ENCODE data around the gene VSTM2B.

Gene VSTM2B

DNA sequence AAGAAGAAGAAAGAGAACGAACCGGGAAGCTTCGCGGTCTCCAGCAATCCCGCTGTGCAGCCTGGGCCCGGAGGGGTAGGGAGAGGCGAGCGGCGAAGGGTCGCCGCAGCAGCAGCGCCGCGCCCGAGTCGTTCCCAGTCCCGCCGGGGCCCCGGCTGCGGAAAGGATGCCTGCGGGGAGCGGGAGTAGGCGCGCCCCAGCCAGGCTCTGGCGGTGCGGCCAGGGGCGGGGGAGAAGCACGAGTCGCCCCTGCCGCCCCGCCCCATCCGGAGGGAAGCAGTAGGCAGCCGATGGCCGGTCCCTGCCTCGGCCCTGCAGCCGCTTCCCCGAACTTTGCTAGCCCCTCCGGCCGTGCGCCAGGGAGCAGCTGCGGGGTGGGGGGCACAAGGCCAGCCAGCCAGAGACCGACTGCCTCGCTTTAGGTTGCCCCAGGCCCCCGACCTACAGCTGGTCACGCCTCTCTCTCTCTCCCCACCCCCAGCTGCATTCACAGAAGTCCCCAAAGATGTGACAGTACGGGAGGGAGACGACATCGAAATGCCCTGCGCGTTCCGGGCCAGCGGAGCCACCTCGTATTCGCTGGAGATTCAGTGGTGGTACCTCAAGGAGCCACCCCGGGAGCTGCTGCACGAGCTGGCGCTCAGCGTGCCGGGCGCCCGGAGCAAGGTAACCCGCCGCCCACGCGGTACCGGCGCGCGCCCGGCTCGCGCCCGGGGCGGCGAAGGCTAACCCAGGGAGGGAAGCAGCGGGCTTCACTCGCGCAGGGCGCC, 1.1 kb downstream of the VSTM2B start:
- no peak for TF ChIP-seq REST (IDR thresholded peaks at IDR 0.05; ENCODE audit: insufficient read depth in 1 of 2, low read depth in 2 of 2, low read length in 2 of 2)
- no peak for TF ChIP-seq POLR2AphosphoS5 (IDR thresholded peaks at IDR 0.05; ENCODE audit: low read depth, low read length)
- no peak for TF ChIP-seq SIN3A (IDR thresholded peaks at IDR 0.05; ENCODE audit: borderline replicate concordance, insufficient read depth, low read length)
- TF ChIP-seq TAF1 (IDR thresholded peaks at IDR 0.05; ENCODE audit: borderline replicate concordance, insufficient read depth, low read length), result no peak
- no peak for TF ChIP-seq FOXP2 (optimal IDR thresholded peaks at IDR 0.05; ENCODE audit: borderline replicate concordance, extremely low read depth, extremely low read length, insufficient read depth)

DNA sequence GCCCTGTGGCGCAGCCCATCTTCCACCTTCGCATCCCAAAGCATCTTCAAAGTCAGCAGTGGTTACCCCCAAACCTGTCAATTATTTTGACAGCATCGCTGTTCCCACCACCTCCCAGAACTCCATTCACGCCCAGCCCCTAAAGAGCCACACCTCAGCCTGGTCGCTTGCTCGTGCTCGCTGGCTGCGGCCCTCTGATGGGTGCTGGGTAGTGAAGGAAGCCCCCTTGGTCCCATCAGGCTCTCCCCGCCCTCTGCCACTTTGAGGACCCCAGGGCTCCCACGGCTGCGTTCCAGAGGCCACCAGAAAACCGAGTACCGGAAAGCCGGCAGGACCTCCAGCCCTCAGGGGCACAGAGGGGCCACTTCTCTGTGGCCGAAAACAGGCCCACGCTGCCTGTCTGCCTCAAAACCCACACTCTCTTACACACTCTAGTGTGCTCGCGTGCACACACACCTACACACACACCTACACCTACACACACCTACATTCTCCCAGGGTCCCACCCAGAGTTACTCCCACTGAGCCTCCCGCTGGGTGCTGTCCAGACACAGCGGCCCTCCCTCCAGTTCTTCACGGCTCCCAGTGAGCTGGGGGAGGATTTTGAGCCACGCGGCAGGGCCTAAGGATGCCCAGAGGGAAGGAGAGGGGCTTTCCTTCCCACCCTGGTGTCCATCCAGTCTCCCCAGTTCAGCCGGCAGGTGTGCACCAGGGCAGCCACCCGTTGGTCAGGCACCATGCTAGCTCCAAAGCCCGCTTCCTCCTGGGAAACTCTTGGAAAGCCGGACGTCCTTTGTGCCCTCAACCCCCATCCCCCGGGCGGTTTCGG, 1.9 kb downstream of the VSTM2B start:
- no peak for TF ChIP-seq REST (IDR thresholded peaks at IDR 0.05; ENCODE audit: insufficient read depth in 1 of 2, low read depth in 2 of 2, low read length in 2 of 2)
- no peak for TF ChIP-seq FOXP2 (optimal IDR thresholded peaks at IDR 0.05; ENCODE audit: borderline replicate concordance, extremely low read depth, extremely low read length, insufficient read depth)
- TF ChIP-seq POLR2AphosphoS5 (IDR thresholded peaks at IDR 0.05; ENCODE audit: low read depth, low read length), result no peak
- no peak for TF ChIP-seq SIN3A (IDR thresholded peaks at IDR 0.05; ENCODE audit: borderline replicate concordance, insufficient read depth, low read length)
- no peak for TF ChIP-seq TAF1 (IDR thresholded peaks at IDR 0.05; ENCODE audit: borderline replicate concordance, insufficient read depth, low read length)

DNA sequence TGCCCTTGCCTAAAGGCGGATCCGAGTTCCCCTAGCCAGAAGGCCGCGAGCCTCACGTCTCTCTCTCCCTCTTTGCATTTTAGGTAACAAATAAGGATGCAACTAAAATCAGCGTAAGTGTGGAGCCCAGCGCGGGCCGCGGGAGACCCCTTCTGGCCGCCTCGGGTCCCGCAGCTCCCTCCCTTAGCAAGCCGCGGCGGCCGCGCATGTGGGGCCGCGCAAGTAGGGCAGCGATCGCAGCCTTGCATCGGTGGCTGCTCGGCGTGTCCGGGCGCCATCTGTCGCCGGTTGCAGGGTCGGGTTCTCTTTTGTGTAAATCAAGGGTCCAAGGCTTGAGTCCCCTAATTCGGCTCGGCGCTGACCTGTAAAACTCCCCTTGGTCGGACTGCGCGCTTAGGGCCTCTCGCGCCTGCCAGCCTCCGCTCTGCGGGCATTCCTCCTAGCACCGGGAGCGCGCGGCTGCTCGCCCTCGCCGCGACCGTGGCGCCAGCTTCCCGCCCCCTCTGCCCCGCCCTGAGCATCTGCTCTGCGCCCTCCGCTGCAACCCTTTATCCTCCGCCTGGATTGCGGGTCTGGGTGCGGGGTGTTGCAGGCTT, 2.7 kb downstream of the VSTM2B start:
- no peak for TF ChIP-seq FOXP2 (optimal IDR thresholded peaks at IDR 0.05; ENCODE audit: borderline replicate concordance, extremely low read depth, extremely low read length, insufficient read depth)
- TF ChIP-seq POLR2AphosphoS5 (IDR thresholded peaks at IDR 0.05; ENCODE audit: low read depth, low read length), result no peak
- TF ChIP-seq REST (IDR thresholded peaks at IDR 0.05; ENCODE audit: insufficient read depth in 1 of 2, low read depth in 2 of 2, low read length in 2 of 2), result no peak
- no peak for TF ChIP-seq SIN3A (IDR thresholded peaks at IDR 0.05; ENCODE audit: borderline replicate concordance, insufficient read depth, low read length)
- no peak for TF ChIP-seq TAF1 (IDR thresholded peaks at IDR 0.05; ENCODE audit: borderline replicate concordance, insufficient read depth, low read length)

GRCh38 chr19:29528946-29529645, 3.3 kb downstream of the VSTM2B start:
- TF ChIP-seq SIN3A (IDR thresholded peaks at IDR 0.05; ENCODE audit: borderline replicate concordance, insufficient read depth, low read length) (no peak), TAF1 (IDR thresholded peaks at IDR 0.05; ENCODE audit: borderline replicate concordance, insufficient read depth, low read length) (no peak), REST (IDR thresholded peaks at IDR 0.05; ENCODE audit: insufficient read depth in 1 of 2, low read depth in 2 of 2, low read length in 2 of 2) (no peak), FOXP2 (optimal IDR thresholded peaks at IDR 0.05; ENCODE audit: borderline replicate concordance, extremely low read depth, extremely low read length, insufficient read depth) (no peak)
